CD4-positive, alpha-beta T cell treated with Interleukin-15 for 4 hours (primary cell): ENCODE measurements around the gene ITGB1BP1.

ENCODE experiments used
- DNase-seq: peaks from one replicate; pipeline ENCODE4 v3.0.0-alpha.2; 2020; ENCODE audit warnings: low spot score

The ITGB1BP1 gene

DNA sequence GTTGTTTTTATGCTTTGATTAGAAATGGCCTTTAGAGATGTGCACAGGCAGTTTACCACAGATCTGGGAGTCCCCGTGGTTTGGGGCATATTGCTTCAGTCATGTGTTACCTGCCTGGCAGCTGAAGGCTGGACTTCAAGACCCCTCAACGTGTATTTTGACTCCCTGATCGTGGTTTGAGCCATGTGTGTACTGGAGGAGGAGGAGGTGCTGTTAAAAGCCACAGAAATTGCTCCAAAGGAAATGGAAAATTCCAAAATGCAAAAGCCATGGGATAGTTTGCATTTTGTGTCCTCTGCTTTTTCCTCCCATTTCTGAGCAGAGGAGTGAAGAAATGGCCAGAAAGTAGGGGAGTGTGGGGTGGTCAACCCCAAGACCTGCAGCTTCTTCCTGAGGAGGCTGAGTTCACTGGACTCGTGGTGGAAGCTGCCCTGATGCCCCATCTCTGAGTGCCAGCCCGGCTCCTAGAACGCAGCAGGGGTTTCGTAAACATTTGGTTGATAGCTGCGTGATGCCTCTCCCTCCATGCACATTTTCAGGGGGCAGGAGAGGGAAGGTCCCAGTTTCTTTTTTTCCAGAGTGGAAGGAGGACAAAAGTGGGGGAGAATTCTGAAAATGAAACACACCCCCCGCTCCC lies 45.7 kb downstream of the ITGB1BP1 start:
- no peak for DNase-seq

- DNase-seq = no peak
Observed at GRCh38 chr2:9375857-9376428, 47.4 kb downstream of the ITGB1BP1 start.

DNA sequence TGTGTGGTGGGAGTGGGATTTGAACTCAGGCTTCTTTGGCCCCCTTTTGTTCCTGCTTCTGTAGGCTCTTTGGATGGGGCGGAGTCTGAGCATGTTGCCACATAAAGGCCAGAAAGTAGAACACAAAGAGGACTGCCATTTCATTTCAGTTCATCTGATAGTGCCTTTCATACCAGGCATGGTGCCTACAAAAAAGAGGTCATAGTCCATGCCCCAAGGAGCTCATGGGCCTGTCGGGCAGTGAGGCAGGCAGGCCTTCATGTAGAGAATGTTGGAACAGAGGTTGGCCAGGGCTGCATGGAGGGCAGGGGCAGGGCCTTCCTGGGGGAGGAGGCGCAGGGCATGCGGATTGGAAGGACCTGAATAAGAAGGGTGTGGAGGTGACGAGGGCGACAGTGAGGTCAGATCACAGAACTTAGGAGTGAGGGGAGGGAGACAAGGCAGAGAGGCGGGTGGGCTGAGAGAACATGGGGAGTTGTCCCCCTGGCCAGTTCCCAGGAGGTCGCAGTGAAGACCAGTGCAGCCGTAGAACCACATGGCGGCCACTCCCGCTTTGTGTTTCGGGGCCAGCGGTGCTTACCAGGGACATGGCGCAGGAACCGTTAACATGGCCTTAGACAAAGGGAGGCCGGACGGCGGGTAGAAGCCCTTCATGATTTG lies 49.1 kb downstream of the ITGB1BP1 start:
- DNase-seq = no peak

GRCh38 chr2:9373476-9373875 lies 49.9 kb downstream of the ITGB1BP1 start:
- no peak for DNase-seq

DNA sequence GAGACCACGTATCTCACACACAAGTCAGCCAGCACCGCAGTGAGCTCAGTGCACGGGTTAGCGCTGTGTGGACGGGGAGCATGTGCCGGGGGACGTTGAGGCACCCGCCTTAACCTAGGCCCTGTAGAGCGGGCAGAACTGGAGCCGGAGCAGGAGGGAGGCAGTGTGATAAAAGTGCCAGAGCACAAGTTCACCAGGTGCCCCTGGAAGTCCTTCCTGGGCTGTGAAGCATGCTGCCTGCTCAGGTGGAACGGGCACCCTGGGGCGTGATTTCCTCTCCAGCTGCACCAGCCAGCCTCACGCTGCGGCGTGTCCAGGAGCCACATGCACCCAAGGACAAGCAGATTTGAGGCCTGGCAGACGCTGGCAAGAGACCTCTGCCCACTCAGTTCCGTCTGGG lies 50.3 kb downstream of the ITGB1BP1 start:
- no peak for DNase-seq

DNA sequence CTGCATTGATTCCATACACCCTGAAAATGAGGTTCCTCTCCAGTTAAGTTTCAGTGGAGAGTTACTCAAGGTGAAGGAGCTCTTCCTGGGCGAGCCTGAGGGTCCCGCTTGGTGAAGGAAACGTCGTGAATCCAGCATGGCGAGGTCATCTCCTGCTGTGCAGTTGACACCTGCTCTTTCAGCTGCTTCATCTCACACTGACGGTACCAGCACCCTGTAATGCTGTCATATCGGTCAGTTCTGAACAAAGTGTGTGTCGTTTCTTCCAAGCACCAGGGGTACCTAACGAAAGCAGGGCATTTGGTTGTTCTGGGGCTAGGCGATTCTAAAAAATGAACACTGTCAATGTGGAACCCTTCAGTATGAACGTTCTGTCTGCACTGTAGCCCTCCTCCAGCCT lies 52.6 kb downstream of the ITGB1BP1 start:
- DNase-seq = no peak

DNA sequence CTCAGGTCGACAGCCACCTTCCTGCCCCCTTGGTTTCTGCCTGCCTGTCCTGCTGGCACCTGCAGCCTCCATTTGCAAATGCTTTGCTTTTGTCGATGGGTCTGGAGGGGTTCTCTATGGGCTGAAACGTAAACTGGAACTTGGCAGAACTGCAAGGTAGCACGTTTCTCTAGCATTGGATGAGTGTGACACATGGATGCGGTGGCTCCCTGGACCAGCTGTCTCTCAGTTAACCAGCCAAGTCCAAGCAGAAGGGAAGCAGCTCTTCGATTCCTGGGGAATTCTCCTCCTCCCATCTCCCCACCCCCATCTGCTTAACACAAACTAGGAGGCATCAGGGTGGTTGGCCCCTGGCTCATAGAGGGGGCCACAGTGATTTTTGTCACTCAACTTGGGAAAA lies 57.3 kb downstream of the ITGB1BP1 start:
- DNase-seq = no peak

DNA sequence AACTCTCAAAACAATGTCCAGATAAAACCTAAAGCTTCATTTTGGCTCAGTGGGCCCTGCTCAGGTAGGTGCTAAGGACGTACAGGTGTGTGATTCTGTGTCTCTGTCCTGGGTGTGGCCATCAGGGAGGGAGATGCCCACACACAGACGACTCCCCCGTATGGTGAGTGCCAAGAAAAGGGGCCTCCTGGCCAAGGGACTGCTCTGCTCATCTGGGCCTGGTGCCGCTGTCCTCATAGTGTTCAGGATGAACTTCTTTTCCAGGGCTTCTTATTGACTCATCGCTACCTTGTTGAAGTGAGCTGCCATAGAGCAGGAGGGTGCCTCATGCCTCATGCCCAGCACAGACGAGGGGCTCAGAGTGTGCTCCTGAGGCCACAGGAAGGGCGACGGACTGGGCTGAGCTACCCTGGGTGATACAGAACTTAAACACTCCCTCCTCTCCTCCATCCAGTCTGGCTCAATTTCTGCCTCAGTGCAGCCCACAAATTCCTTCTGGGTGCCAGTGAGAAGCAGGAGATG lies 57.8 kb downstream of the ITGB1BP1 start:
- no peak for DNase-seq

GRCh38 chr2:9364791-9365497 lies 58.4 kb downstream of the ITGB1BP1 start:
- DNase-seq = no peak

DNA sequence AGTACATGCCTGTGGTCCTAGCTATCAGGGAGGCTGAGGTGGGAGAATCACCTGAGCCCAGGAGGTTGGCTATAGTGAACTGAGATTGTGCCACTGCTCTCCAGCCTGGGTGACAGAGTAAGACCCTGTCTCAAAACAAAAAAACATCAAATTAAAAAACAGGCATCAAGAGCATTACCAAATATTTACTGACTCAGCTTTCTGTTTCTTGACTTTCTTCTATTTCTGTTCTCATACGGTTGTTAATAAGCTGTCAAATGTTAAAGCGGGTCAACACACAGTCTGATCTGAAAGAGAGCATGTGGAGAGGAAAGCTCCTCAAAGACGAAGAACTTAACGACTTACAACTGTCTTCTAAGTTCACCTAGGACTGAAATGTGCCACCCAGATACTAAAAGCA lies 59.0 kb downstream of the ITGB1BP1 start:
- DNase-seq = no peak

DNA sequence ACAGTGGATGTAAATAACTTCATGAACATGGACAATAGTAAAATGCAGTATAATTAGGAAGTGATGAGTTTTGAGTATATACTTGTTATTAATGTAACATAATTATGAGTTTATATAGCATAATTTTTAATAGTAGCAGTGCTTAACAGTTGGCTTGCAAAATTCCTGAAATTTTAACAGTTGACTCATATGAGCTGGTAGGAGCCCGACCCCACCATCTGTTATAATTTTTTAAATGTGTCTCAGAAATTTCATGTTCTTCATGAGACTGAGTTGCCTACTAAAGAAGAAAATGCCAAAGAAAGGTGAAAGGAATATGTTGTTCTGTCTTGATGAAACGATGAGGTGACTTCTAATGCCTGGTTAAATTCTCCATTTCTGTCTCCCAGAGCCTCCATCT lies 62.6 kb downstream of the ITGB1BP1 start:
- DNase-seq = no peak

- no peak for DNase-seq
Observed at GRCh38 chr2:9360110-9360509, 63.2 kb downstream of the ITGB1BP1 start.

- DNase-seq = no peak
Observed at GRCh38 chr2:9359463-9359862, 63.9 kb downstream of the ITGB1BP1 start.

DNA sequence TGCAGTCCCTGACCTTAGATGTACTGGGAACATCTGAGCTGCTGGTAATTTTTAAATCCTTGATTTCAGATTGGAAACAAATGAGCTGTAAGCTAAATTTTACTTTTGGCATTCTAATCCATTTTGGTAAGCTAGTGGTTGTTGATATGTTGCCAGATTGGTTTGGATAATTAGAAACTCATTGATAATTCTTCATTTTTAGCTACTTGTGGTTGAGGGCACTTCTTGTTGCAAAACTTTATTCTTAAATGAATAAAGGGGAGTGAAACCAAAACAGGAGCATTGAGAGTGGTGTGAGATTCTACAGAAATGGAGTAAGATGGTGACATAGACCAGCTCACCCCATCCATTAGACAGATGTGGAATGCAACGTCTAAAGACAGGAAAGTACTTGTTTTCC lies 64.5 kb downstream of the ITGB1BP1 start:
- DNase-seq = no peak

- no peak for DNase-seq
Observed at GRCh38 chr2:9356261-9356660, 67.1 kb downstream of the ITGB1BP1 start.

DNA sequence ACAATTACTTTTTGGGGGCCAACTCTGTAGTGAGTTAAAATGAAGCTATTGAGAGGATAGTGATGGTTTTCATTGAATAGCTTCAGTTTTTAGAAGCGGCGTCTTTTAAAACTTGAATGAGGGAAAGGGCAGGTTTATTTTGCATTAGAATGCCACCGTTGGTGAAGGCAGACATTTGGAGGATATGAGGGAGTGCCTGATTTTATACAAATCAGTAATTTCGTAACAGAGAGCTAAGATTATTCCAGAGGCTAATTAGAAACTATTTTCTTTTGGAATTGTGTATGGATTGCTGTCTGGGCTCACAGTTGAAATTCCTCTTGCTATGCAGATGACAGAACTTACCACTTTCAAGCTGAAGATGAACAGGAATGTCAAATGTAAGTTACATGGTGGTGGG lies 67.6 kb downstream of the ITGB1BP1 start:
- DNase-seq = no peak

DNA sequence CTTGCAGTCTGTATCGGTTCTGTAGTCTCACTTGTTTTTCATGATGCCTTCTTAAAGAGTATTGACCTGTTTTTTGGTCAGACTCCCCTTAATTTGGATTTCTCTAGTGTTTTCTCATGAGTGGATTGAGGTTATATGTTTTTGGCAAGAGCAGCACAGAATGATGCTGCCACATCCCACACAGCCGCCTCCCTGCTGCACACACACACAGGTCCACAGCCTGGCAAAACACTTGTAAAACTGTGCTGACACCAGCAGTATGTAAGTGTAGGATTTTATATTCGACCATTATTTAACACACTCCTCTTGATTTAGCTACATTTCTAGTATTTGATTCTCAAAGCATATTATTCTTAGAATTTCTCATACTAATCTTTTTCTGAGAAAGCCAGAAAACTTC lies 68.1 kb downstream of the ITGB1BP1 start:
- DNase-seq = no peak

DNA sequence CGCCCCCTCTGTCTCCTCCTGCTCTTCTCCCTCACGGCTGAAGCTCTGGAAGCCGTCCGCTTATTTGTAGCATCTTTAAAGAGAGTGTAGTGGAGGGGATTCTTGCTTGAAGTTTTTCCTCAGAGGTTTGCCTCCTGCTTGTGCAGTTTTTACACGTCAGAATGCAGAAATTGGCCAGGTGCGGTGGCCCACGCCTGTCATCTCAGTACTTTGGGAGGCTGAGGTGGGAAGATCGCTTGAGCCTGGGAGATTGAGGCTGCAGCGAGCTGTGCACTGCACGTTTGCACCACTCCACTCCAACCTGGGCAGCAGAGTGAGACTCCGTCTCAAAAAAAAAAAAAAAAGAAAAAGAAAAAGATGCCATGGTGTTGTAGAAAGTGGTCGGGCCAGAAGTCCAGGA lies 69.0 kb downstream of the ITGB1BP1 start:
- no peak for DNase-seq
